GM04503 (cell line): ENCODE measurements around the gene DHRS7B.

Source experiments
- DNase-seq: peaks from one replicate; pipeline ENCODE4 v3.0.0-alpha.2; 2012; ENCODE audit warnings: low read depth

The DHRS7B gene

GRCh38 chr17:21157586-21158370, 31.0 kb downstream of the DHRS7B start:
- DNase-seq: no peak

GRCh38 chr17:21160401-21160800, 33.6 kb downstream of the DHRS7B start:
- DNase-seq: no peak

- peak; percentile 99 for DNase-seq
Observed at GRCh38 chr17:21161498-21162393, 35.0 kb downstream of the DHRS7B start.

DNA sequence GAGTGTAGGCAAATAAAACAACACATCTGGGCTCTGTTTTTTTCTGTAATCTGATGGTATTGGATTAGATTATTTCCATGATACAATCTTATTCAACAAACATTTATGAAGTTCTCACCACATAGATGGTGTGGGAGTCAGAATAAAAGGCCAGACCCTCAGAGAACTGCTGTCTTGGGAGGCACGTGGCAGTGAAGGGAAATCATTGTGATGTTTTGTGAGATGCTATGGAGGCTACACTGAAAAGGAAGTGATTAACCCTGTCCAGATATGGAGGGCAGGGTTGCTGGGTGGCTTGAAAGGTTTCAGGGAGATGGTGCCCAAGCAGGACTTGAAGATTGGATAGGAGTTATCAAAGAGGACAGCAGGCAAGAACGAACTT, 35.6 kb downstream of the DHRS7B start:
- DNase-seq: no peak

GRCh38 chr17:21163101-21163500, 36.3 kb downstream of the DHRS7B start:
- DNase-seq: no peak

GRCh38 chr17:21164216-21164615, 37.5 kb downstream of the DHRS7B start:
- DNase-seq: no peak

- no peak for DNase-seq
Observed at GRCh38 chr17:21164620-21165019, 37.9 kb downstream of the DHRS7B start.

DNA sequence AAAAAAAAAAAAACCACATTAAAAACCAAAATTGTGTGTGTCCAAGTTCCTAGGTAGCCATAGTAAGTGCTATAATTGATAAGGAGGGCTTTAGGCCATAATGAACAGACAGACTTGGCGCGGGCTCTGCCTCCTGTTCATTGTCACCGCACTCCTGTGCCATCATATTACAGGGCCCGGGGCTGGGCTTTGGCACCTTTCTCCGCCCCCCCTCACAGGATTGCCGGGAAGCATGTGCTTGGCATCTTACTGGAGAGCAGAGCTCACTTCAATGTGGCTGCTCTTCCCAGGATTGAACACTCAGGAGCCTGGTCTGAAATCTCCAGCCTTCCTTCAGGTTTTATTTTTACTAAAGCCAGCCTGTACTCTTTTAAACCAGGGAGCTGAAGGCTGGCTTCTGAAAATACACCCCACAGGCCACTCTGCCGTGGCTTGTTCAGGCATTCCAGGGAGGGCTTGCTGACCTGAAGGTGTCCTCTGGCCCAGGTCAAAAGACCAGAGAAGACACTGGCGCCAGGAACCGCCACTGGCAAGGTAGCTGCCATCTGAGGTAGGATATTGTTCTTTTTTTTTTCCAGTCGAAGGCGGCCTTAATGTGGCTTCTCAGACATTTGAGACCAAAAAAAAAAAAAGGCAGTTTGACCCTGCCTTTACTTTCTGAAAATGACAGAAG, 39.3 kb downstream of the DHRS7B start:
- no peak for DNase-seq

GRCh38 chr17:21166595-21167210, 39.9 kb downstream of the DHRS7B start:
- DNase-seq: peak; percentile 85

DNA sequence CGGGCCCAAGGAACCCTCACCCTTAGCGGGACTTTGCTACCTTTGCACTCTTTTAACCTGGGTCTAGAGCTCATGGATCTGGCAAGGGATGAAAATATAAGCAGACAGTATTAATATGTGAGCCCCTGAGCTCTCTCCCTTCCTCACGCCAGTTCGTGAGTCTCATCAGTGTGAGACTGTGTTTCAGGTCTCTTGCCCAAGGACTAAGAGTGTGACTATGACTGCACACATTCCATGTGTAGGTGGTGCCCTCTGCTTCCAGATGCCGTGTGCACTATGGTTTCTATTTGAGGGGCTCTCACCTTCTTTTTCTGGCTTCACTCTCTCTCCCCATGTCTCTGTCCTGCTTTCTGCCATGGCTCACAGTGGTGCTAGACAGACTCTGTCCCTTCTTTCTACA, 40.5 kb downstream of the DHRS7B start:
- no peak for DNase-seq

- no peak for DNase-seq
Observed at GRCh38 chr17:21168555-21168865, 41.7 kb downstream of the DHRS7B start.

GRCh38 chr17:21169496-21169895, 42.7 kb downstream of the DHRS7B start:
- DNase-seq: no peak

GRCh38 chr17:21170809-21171208, 44.0 kb downstream of the DHRS7B start:
- no peak for DNase-seq

- no peak for DNase-seq
Observed at GRCh38 chr17:21171309-21171922, 44.7 kb downstream of the DHRS7B start.

- DNase-seq: no peak
Observed at GRCh38 chr17:21171970-21172510, 45.3 kb downstream of the DHRS7B start.

- no peak for DNase-seq
Observed at GRCh38 chr17:21172846-21173245, 46.1 kb downstream of the DHRS7B start.

DNA sequence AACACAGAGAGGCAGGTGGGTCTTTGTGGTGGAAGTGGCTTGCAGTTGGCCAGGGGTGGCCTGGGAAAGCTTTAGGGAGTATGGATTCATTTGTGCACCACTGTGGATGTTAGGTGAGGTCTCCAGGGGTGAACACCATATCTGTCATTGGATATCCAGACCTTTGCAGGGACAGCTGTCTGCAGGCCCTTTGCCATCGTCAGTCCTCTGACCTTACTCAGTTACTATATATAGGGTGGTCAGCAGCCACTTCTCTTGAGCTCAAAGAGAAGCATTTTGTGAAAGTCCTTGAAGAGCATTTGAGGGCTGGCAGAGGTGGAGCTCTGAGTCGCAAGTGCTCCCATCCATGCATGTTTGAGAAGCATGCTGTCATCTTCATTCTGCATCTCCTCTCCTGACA, 46.8 kb downstream of the DHRS7B start:
- DNase-seq: no peak

GRCh38 chr17:21174186-21174585, 47.4 kb downstream of the DHRS7B start:
- DNase-seq: no peak

- peak; percentile 72 for DNase-seq
Observed at GRCh38 chr17:21174713-21175112, 47.9 kb downstream of the DHRS7B start.

GRCh38 chr17:21176773-21177395, 50.1 kb downstream of the DHRS7B start:
- DNase-seq: no peak

DNA sequence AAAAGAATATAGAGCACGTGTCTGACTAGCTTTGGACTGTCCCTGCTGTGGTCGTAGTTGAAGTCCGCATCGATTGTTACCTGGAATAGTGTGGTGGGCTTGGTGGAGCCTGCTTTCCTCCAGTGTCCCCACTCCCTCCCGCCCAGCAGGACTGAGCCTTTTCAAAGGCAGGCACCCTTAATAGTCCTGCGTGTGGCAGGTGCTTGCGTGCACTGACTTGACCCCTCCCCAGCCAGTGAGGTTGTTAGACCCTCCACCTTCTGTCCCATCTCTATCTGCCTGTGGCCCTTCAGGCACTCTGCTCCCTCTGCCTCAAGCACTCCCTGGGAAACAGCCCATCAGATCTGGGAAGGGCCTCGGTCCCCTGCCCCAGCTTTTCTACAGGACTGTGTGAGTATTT, 50.6 kb downstream of the DHRS7B start:
- no peak for DNase-seq
